Femur (tissue), 1 donor: ENCODE measurements around the gene RSAD2.
"Not testable (repeated sequence)": the region's sequence is repeated elsewhere in the genome, so short reads cannot be mapped to it uniquely, and the experiment has no call there.

Source experiments
- DNase-seq: peaks from one replicate; pipeline ENCODE4 v3.0.0-alpha.2; 2017

Gene RSAD2, protein sequence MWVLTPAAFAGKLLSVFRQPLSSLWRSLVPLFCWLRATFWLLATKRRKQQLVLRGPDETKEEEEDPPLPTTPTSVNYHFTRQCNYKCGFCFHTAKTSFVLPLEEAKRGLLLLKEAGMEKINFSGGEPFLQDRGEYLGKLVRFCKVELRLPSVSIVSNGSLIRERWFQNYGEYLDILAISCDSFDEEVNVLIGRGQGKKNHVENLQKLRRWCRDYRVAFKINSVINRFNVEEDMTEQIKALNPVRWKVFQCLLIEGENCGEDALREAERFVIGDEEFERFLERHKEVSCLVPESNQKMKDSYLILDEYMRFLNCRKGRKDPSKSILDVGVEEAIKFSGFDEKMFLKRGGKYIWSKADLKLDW

DNA sequence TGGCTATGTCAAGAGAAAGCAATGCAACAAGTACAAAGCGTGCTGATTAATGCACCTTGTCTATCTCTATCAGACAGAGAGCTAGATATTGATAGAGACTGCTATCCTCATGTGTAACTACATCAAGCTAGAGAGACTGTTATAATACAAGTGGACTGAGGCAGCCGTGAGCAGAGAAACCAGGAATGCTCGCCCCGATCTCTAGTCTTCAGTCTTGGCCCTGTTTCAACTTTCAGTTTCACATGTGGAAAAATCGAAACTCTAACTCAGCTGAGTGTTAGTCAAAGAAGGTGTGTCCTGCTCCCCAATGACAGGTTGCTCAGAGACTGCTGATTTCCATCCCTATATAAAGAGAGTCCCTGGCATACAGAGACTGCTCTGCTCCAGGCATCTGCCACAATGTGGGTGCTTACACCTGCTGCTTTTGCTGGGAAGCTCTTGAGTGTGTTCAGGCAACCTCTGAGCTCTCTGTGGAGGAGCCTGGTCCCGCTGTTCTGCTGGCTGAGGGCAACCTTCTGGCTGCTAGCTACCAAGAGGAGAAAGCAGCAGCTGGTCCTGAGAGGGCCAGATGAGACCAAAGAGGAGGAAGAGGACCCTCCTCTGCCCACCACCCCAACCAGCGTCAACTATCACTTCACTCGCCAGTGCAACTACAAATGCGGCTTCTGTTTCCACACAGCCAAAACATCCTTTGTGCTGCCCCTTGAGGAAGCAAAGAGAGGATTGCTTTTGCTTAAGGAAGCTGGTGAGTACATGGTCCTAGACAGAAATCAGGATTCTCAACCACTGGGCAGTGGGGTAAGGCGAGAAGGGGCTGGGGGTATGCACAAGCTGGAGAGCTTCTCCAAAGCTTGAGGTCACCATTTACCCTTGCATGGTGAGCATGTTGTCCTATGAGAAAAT, at the start of gene RSAD2:
RSAD2 (plus strand) TSS at position 376 of the 903 bp plus-strand sequence; CDS start at position 400, 24 bp downstream.
- peak; percentile 30 for DNase-seq

DNA sequence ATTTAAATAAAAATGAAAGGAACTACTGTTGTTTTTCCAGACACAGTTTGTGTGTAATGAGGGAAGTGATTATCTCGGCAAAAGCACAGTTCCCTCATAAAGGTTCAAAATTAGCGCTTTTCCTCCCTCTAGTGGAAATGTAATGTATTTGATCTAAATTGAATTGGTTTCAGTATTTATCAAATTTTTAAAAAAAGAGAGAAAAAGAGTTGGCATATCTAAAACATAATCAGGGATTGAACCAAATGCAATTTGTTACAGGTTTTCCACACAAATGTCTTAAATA, 49.3 kb upstream of the RSAD2 start:
- no peak for DNase-seq

DNA sequence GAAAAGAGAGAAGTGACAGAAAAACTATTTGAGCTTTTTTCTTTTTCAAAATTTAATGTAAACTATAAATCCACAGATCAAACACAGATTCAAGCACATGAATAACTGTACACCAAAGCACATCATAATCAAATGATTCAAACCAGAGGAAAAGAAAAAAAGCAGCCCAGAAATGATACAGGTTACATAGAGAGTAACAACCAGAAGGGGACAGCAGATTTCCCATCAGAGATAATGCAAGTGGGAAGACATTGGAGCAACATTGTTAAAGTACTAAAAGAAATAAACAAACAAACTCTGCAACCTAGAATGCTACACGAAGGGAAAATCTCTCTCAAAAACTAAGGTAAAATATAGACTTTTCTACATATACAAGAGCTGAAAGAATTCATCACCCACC, 46.3 kb upstream of the RSAD2 start:
- DNase-seq = no peak

DNA sequence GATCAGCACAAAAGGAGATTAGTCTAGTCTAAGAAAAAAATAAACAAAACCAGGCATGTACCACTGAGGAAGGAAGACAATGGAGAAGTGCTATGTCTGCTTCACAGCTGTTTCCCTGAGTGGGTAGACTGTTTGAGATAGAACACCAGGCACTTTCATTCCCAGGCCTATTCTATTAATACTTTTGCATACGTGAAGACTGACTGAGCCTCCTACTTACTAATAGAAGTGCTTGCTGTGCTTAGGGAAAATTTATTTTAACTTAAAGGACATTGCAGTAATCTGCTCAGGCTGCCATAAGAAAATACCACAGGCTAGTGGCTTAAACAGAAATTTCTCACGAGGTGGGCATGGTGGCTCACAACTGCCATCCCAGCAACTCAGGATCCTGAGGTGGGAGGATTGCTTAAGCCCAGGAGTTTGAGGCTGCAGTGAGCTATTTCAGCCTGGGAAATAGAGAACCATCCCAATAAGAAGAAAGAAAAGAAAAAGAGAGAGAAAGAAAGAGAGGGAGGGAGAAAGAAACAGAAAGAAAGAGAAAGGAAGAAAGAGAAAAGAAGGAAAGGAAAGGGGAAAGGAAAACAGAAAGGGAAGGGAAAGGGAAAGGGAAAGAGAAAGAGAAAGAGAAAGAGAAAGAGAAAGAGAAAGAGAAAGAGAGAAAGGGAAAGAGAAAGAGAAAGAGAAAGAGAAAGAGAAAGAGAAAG, 44.8 kb upstream of the RSAD2 start:
- DNase-seq = no peak

DNA sequence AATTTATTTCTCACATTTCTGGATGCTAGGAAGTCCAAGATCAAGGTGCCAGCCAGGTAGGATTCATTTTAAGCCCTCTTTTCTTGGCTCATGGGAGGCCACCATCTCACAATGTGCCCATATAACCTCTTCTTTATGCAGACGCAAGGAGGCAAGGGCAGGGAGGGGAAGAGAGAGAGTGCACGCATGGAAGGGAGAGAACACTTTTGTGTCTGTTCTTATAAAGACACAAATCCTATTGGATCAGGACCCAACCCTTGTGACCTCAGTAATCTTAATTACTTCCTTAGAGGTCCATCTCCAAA, 44.3 kb upstream of the RSAD2 start:
- no peak for DNase-seq

DNA sequence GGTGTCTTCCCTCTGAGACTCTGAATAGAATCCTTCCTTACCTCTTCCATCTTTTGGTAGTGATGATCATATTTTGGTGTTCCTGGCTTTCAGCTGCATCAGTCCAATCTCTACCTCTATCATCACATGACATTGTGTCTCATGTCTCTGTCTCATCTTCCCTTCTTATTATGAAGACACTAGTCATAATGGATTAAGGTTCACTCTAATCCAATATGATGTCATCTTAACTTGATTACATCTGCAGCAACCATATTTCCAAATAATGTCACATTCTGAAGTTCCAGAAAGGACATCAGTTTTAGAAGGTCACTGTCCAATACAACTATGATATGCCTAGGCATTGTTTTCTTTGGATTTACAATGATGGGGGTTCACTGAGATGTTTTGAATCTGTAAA, 43.4 kb upstream of the RSAD2 start:
- no peak for DNase-seq

DNA sequence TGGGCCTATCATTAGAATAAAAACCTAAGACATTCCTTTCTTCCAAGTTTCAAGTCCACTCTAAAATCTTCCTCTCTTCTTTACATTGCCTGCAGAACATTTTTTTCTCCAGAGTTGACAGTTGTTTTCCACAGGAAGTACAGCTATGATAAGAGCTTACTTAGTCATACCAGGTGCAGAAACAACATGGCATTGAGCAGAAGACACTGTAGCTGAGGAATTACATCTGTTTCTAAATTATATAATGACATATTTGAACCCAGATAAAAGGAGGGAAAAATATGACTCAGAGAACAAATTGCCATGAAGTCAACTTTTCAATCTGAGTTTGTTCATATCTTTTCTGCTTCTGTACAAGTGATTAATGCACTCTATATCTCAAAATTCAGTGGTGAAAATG, 42.1 kb upstream of the RSAD2 start:
- no peak for DNase-seq

DNA sequence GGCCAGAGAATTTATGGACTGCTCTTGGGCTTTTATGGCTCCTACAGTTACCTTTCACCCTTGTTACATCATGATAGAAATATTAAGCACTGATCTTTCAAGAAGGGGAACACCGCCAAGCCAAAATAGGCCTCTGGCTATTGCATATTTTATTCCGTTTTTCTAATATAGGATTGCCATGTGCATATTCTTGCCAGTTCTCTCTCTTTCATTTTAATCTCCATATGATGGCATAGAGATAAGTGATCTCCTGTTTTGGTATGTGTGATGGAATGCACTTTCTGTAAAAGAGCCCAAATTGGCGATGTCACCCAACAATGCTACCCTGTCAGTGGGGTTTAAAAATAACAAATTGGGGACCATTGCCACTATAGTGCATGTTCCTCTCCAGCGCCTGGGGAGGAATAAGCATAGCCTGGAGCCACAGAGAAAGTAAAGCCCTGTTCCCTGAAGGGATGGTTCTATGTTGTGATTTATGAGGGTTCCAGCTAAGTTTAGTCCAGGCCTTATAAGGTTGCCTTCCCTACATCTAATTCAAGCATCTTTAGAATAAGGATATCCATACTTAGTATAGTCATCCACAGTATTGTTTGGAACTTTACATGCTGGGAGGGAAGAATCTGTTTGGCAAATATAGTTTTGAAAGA, 38.8 kb upstream of the RSAD2 start:
- DNase-seq = no peak

DNA sequence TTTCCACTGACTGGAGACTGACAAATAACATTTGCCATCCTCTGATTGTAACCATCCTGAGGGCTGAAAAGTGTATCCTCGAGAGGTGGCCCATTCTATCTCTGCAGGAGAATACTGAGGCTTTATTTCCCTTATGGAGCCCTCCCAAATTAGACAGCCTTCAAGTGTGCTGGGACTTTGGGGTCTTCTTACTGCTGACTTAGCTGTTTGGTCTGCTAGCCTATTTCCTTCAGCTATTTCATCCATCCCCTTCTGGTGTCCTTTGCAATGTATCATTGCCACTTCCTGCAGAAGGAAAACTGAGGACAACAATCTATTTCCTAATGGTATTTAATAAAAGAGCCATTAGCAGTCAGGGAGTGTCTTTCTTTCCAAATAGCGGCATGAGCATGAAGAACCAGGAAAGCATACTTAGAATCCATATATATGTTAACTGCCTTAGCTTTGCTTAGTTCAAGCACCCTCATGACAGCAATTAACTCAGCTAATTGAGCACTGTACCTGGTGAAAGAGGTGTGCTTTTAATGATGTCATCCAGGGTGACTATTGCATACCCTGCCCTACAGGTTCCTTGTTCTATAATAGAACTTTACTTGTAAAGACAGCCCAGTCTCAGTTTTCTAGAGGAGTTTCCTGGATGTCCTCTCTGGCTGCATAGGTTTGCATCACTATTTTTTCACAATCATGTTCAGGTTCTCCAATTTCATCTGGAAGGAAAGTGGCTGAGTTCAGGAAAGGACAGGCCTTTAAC, 35.9 kb upstream of the RSAD2 start:
- no peak for DNase-seq

DNA sequence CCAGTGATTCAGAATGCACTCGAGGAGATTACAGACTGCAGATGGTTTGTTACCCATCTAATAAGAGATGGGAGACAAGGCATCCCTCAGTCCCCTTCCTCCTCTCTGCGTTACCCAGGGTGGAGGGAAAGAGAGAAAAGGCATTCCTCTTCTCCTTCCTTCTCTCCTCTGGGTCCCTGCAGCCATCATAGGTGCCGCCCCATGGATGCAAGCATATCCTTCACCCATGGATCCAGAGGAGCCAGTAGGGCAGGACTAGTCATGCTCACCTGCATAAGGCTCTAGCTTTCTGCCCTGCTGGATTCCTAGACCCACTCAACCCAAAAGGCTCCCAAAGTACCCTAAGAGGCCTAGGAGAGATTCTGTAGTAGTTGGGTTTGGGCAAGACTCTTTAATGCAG, 32.3 kb upstream of the RSAD2 start:
- DNase-seq = no peak

DNA sequence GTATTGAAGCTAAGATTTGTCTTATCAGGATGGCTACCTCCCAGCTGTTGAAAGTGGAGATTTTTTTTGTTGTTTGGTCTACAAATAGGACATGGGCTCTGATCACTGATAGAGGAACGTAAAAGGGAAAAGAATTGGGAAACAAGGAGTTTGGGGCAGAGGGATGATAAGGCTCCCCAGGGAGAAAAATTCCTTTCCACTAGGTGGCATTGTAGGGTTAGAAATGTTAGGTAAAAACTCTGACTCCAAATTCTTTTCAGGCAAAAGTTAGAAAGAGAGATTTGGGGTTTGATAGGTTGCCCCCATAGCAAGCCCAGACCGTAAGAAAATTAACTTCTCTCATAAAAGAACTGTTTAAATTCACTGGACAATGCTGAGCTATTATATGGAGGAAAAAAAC, 31.7 kb upstream of the RSAD2 start:
- DNase-seq = no peak

DNA sequence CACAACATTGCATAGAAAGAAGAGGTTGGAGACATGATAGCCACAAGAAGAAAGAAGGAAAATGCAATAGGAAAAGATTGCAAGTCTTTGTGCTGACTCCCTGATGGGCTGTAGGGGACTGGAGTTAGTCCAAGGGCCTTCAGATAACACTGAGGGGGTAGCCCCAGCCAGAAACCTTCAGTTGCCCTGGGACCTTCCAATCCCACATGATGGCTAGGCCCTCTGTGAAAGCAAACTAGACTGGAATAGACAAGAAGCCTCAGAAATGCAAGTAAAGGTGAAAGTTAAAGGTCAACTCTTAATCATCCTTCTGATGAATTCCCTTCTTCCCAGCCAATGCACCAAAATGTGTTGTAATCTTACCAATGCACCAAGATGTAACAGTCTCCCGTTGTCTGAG, 31.0 kb upstream of the RSAD2 start:
- no peak for DNase-seq

DNA sequence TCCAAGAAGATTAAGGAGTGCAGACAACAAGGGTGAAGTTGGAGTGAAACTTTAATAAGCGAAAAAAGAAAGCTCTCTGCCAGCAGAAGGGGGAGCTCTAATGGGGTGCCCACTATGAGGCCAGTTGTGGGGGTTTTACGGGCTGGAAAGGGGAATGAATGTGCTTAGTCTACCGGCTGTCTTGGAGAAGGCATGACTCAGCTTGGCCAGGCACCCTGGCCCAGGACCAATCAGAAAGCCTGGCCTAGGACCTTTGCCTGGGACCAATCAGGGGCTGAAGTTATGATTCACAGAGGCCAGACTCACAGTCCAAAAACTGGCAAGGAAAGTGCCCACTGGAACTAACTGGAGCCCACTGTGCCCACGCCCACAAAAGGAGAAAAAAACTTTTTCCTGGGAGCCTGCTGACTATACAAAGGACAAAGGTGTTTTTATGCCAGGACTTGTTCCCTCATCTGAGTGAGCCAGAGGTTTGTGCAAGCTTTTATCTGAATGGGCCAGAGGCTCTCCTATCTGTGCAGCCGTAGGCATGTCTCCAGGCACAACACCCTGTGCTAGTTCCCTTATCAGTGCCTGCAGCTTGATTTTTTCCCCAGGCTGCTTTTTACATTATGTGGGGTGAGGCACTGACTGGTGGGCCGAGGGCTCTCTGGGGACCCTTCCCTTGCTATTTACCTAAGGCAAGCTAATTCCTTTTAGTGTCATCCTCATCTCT, 30.5 kb upstream of the RSAD2 start:
- no peak for DNase-seq

DNA sequence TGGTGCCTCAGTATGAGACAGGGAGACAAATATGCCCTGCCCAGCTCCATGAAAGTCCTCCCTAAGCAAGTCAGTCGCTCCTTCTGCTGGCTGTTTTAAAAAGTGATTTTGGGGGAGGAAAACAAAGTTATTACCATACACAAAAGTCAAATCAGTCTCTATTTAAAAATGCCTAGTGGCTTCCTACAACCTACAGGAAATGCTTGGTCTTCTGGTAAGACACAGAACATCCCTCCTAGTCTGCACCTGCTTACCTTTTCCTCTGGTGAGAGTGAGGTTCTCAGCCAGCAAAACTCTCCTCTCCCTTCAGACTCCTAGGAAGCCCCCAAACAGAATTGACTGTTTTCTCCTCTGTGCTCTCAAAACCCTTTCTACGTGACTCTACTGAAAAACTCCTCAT, 25.4 kb upstream of the RSAD2 start:
- no peak for DNase-seq

DNA sequence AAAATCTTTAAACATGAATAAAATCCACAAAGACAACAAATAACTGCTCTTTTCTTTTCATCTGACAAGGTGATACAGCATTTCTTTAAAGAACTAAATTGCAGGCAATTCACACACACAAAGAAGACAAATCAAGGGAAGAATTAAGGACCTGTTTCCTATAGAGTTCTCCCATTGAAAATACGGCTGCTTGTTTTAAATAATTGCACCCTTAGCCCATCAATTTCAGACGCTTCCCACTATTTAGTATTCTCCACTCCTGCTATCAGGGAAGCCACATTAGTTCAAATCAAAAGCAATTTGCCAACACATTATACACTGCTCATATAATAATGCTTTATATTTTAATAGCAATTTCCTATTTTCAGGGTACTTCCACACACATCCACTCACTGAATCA, 23.2 kb upstream of the RSAD2 start:
- DNase-seq = no peak

DNA sequence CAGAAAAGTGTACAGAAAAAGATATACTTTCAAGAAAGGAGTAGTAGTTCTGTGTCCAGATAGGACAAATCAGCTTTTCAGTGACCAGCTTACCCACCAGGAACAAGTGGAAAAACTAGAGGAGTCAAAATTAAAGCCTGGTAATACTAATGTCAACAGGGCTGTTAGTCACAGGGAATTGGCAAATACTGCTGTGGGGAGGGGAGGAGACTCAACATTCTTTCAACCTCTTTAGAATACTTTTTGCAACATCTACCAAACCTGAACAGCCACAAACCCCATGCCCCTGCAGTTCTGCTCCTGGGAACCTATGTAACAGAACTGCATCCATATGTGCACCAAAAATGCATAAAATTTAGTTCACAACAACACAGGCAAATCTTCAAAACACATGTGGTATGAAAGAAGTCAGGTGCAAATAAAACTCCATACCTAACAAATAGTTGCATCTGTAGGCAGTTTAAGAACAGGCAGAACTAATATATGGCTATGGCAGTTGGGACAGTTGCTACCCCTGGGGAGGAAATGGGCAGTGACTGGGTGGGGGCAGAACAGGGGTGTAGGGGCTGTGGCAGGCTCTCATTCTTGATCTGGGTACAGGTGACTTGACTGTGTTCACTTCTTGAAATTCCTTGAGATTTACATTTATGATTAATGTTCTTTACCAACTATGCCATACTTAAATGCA, 21.6 kb upstream of the RSAD2 start:
- no peak for DNase-seq

DNA sequence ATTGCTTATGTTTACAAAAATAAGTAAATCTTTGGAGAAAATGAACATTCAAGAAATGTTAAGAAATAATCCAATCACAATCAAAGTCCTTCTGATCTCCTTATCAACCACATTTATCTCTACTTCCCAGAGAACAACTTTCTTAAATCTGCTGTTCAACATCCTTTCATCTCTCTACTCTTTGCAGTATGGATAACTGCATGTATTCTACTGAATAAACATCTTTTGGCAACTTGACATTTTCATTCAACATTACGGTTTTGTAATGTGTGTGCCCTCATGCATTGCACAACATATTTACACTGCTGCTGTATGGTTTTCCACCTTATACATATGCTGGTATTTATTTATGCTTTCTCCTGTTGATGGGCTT, 21.0 kb upstream of the RSAD2 start:
- DNase-seq = no peak

DNA sequence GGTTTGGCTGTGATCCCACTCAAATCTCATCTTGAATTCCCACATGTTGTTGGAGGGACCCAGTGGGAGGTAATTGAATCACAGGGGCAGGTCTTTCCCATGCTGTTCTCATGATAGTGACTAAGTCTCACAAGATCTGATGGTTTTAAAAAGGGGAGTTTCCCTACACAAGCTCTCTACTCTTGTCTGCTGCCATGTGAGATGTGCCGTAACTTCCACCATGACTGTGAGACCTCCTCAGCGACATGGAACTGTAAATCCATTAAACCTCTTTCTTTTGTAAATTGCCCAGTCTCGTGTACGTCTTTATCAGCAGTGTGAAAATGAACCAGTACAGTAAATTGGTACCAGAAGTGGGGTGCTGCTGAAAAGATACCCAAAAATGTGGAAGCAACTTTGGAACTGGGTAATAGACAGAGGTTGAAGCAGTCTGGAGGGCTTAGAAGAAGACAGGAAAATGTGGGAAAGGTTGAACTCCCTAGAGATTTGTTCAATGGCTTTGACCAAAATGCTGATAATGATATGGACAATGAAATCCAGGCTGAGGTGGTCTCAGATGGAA, 19.0 kb upstream of the RSAD2 start:
- DNase-seq = not testable (repeated sequence)

DNA sequence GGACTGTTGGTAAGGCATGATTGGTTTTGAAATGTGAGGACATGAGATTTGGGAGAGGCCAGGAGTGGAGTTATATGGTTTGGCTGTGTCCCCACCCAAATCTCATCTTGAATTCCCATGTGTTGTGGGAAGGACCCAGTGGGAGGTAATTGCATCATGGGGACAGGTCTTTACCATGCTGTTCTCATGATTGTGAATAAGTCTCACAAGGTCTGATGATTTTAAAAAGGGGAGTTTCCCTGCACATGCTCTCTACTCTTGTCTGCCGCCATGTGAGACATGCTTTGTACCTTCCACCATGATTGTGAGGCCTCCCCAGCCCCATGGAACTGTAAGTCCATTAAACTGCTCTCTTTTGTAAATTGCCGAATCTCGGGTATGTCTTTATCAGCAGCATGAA, 17.3 kb upstream of the RSAD2 start:
- no peak for DNase-seq

DNA sequence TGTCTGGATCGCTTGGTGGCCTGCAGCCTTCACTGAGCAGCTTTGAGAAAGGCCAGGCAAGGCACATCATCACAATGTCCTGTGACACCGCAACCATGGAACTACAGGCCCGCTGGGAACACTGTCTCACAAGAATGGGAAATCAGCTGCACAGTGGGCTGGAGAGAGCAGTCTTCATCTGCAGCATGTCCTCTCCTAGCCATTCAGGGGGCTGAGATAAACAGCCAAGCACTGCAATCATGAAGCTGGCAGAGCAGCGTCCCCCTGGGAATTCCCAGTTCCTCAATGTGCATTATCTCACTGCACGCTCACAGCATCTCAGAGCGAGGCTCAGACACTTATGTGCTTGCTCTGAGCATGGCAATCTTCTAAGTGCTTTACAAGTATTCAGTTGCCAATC, 13.8 kb upstream of the RSAD2 start:
- peak; percentile 41 for DNase-seq

DNA sequence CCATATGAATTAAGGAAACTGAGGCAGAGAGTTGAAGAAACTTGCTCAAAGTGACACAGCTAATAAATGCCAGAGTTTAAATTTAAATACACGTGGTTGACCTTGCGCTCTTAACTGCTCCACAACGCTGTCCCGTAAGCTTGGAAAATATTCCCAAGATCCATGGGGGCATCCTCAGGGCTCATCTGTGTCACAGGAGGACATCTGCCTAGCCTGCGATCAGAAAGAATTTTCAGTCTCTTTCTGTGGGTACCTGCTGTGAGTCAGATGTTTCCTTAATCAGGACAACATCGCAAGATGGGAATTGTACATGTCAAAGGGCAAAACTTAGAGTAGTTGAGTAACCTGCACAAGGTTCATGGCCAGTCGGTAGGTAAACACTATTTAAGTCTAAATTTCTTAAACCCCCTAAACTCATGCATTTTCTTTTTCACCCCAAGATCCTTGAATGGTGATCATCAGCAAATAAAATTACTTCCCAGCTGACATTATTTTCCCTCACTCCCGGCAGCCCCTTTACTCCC, 13.3 kb upstream of the RSAD2 start:
- DNase-seq = no peak
